ENCODE data around the gene GNB1L.

Gene GNB1L

GRCh38 chr22:19869497-19870152, 15.0 kb upstream of the GNB1L start:
- DNase-seq: no peak
- in situ Hi-C loops (cut with MboI; ENCODE audit: low pct_unique_long_range_greater_than_20kb, low sequenced_read_pairs): no loop called here

GRCh38 chr22:19868773-19869471, 14.2 kb upstream of the GNB1L start:
- in situ Hi-C loops (cut with MboI; ENCODE audit: low pct_unique_long_range_greater_than_20kb, low sequenced_read_pairs): no loop called here

GRCh38 chr22:19868333-19868732, 13.7 kb upstream of the GNB1L start:
- in situ Hi-C loops (cut with MboI; ENCODE audit: low pct_unique_long_range_greater_than_20kb, low sequenced_read_pairs): no loop called here
- no peak for DNase-seq

More at GRCh38 chr22:19868773-19869471, 14.2 kb upstream of the GNB1L start:
- no peak for DNase-seq

GRCh38 chr22:19867617-19868016, 12.9 kb upstream of the GNB1L start:
- in situ Hi-C loops (cut with MboI; ENCODE audit: low pct_unique_long_range_greater_than_20kb, low sequenced_read_pairs): no loop called here
- DNase-seq: no peak

- in situ Hi-C loops (cut with MboI; ENCODE audit: low pct_unique_long_range_greater_than_20kb, low sequenced_read_pairs): no loop called here
- DNase-seq: no peak
Measured at GRCh38 chr22:19866665-19867009, 12.0 kb upstream of the GNB1L start.

- in situ Hi-C loops (cut with MboI; ENCODE audit: low pct_unique_long_range_greater_than_20kb, low sequenced_read_pairs): no loop called here
- no peak for DNase-seq
Measured at GRCh38 chr22:19865141-19865829, 10.6 kb upstream of the GNB1L start.

- in situ Hi-C loops (cut with MboI; ENCODE audit: low pct_unique_long_range_greater_than_20kb, low sequenced_read_pairs): no loop called here
- DNase-seq: no peak
Measured at GRCh38 chr22:19864538-19865106, 9.9 kb upstream of the GNB1L start.

- DNase-seq: no peak
- in situ Hi-C loops (cut with MboI; ENCODE audit: low pct_unique_long_range_greater_than_20kb, low sequenced_read_pairs): no loop called here
Measured at GRCh38 chr22:19863571-19863970, 8.9 kb upstream of the GNB1L start.

GRCh38 chr22:19862619-19863246, 8.1 kb upstream of the GNB1L start:
- DNase-seq: no peak
- in situ Hi-C loops (cut with MboI; ENCODE audit: low pct_unique_long_range_greater_than_20kb, low sequenced_read_pairs): no loop called here

- no peak for DNase-seq
- in situ Hi-C loops (cut with MboI; ENCODE audit: low pct_unique_long_range_greater_than_20kb, low sequenced_read_pairs): no loop called here
Measured at GRCh38 chr22:19859861-19860510, 5.3 kb upstream of the GNB1L start.

- in situ Hi-C loops (cut with MboI; ENCODE audit: low pct_unique_long_range_greater_than_20kb, low sequenced_read_pairs): no loop called here
- DNase-seq: no peak
Measured at GRCh38 chr22:19857382-19857781, 2.7 kb upstream of the GNB1L start.

- in situ Hi-C loops (cut with MboI; ENCODE audit: low pct_unique_long_range_greater_than_20kb, low sequenced_read_pairs): no loop called here
- DNase-seq: peak; percentile 86
Measured at GRCh38 chr22:19855504-19856409, 1.1 kb upstream of the GNB1L start.

GRCh38 chr22:19853879-19854777, 546 bp downstream of the GNB1L start:
- DNase-seq: no peak
- in situ Hi-C loops (cut with MboI; ENCODE audit: low pct_unique_long_range_greater_than_20kb, low sequenced_read_pairs): loop anchor here (5.0 kb wide), 1 partner anchor 37 kb away; no protein-coding TSS in a partner anchor

- in situ Hi-C loops (cut with MboI; ENCODE audit: low pct_unique_long_range_greater_than_20kb, low sequenced_read_pairs): loop anchor here (5.0 kb wide), 1 partner anchor 36 kb away; no protein-coding TSS in a partner anchor
Measured at GRCh38 chr22:19853058-19853878, 1.4 kb downstream of the GNB1L start.

GRCh38 chr22:19852177-19852781, 2.4 kb downstream of the GNB1L start:
- DNase-seq: no peak
- in situ Hi-C loops (cut with MboI; ENCODE audit: low pct_unique_long_range_greater_than_20kb, low sequenced_read_pairs): loop anchor here (5.0 kb wide), 1 partner anchor 35 kb away; no protein-coding TSS in a partner anchor

More at GRCh38 chr22:19853058-19853878, 1.4 kb downstream of the GNB1L start:
- no peak for DNase-seq

Data from KBM-7 (cell line).